ENCODE data around the gene NDST1.

Gene NDST1

GRCh38 chr5:150606476-150606875, 98.5 kb downstream of the NDST1 start:
- H3K4me1 ChIP-seq (ENCODE audit: control insufficient read depth, insufficient read depth, low read length): no peaks in the 10 kb centered on the region; the same call in 1 of the 2 replicates
- no peak for DNase-seq (ENCODE audit: low read depth, low spot score)
- no peaks in the 10 kb centered on the region for H3K36me3 ChIP-seq (ENCODE audit: control insufficient read depth, insufficient read depth, low read length)
- no peak overlapping the region for H3K27ac ChIP-seq (ENCODE audit: low read length)
- no CpG with 5 or more reads among the region's 9 CpGs for WGBS (ENCODE audit: insufficient coverage, insufficient read length)
- H3K27me3 ChIP-seq (ENCODE audit: control insufficient read depth, insufficient read depth, low read length): no peaks in the 10 kb centered on the region
- no peaks in the 10 kb centered on the region for H3K9me3 ChIP-seq (ENCODE audit: control insufficient read depth, insufficient read depth, low read length)
- H3K4me3 ChIP-seq (ENCODE audit: low read length): no peak overlapping the region

- Histone ChIP-seq H3K4me1 (ENCODE audit: control insufficient read depth, insufficient read depth, low read length) (no peaks in the 10 kb centered on the region; the same call in 1 of the 2 replicates), H3K27me3 (ENCODE audit: control insufficient read depth, insufficient read depth, low read length) (no peaks in the 10 kb centered on the region), H3K9me3 (ENCODE audit: control insufficient read depth, insufficient read depth, low read length) (no peaks in the 10 kb centered on the region), H3K36me3 (ENCODE audit: control insufficient read depth, insufficient read depth, low read length) (no peaks in the 10 kb centered on the region), H3K27ac (ENCODE audit: low read length) (no peak overlapping the region), H3K4me3 (ENCODE audit: low read length) (no peak overlapping the region)
- no CpG with 5 or more reads among the region's 6 CpGs for WGBS (ENCODE audit: insufficient coverage, insufficient read length)
- DNase-seq (ENCODE audit: low read depth, low spot score): no peak
Observed at GRCh38 chr5:150607105-150607504, 99.2 kb downstream of the NDST1 start.

Data from iPS DF 6.9 (cell line).